ENCODE data around the gene ZFHX3.

The ZFHX3 gene

DNA sequence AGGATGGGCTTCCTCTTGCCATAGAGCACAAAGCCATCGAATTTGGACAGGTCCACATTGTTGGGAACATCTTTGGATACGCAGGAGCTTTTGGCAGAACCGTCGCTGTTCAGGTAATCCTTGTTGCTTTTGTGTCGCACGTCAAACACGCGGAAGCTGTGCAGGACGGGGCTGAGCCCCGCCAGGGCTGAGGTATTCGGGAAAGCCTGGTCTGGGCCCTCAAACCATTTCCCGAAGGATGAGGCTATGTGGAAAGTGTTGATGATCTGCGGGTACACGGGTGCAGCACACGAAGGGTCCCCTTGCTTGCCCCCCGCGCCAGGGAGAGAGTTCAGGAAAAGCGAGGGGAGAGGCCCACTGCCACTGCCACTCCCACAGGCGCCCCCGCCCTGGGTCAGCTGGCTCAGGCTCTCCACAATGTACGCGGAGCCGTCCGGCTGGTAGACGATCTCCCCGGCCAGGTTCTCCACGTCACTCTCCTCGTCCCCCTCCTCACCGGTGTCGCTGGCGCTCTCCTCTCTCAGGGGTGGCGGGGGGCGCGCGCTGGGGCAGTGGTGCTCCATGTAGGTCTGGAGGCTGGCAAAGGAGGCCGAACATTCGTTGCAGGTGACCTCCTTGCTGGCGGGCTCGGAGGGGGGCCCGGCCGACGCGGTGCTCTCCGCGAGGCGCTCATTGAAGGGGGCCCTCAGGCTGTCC lies 88.5 kb downstream of the ZFHX3 start:
- Histone ChIP-seq H3K4me1 (ENCODE audit: low read depth, poor library complexity, severe bottlenecking) (no peaks in the 10 kb centered on the region), H3K36me3 (ENCODE audit: insufficient read depth) (no peaks in the 10 kb centered on the region), H3K27me3 (ENCODE audit: insufficient read depth, low read depth) (no peaks in the 10 kb centered on the region), H3K9ac (no peak overlapping the region), H4K20me1 (ENCODE audit: insufficient read depth) (no peaks in the 10 kb centered on the region), H2AFZ (ENCODE audit: low read depth) (no peak overlapping the region), H3K27ac (no peak overlapping the region), H3K4me2 (no peak overlapping the region), H3K79me2 (ENCODE audit: insufficient read depth, low read depth) (no peaks in the 10 kb centered on the region), H3K4me3 (IDR thresholded peaks at IDR 0.05; ENCODE audit: insufficient read depth, low read depth, low read length) (no peak overlapping the region)
- TF ChIP-seq, protein P1, sequence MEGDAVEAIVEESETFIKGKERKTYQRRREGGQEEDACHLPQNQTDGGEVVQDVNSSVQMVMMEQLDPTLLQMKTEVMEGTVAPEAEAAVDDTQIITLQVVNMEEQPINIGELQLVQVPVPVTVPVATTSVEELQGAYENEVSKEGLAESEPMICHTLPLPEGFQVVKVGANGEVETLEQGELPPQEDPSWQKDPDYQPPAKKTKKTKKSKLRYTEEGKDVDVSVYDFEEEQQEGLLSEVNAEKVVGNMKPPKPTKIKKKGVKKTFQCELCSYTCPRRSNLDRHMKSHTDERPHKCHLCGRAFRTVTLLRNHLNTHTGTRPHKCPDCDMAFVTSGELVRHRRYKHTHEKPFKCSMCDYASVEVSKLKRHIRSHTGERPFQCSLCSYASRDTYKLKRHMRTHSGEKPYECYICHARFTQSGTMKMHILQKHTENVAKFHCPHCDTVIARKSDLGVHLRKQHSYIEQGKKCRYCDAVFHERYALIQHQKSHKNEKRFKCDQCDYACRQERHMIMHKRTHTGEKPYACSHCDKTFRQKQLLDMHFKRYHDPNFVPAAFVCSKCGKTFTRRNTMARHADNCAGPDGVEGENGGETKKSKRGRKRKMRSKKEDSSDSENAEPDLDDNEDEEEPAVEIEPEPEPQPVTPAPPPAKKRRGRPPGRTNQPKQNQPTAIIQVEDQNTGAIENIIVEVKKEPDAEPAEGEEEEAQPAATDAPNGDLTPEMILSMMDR (conservative IDR thresholded peaks at IDR 0.05; ENCODE audit: low read depth, low read length) = no peak

DNA sequence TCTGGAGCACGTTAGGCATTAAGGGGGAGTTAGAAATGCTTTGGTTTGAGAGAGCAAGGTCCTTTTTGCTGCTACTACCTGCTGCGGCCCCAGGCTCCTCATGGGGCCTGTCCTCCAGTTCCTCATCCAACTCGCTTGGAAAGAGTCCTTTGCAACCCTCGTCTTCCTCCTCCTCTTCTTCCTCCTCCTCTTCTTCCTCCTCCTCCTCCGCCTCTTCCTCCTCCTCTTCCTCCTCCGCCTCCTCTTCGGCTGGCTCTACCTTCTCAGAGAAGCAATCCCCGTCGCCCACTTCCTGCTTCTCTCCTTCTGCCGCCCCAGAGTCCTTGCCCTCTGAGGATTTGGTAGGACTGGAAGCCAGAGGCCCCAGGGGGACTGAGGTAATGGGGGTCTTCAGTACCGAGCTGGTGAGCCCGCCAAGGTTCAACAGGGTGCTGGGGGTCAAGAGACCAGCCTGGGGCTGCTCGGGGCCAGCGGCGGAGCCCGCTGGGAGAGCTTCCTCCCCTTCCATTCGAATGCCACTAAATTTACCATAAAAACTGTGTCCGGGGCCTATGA lies 89.3 kb downstream of the ZFHX3 start:
- no peak overlapping the region for H3K4me2 ChIP-seq
- no peaks in the 10 kb centered on the region for H3K27me3 ChIP-seq (ENCODE audit: insufficient read depth, low read depth)
- no peaks in the 10 kb centered on the region for H3K36me3 ChIP-seq (ENCODE audit: insufficient read depth)
- TF ChIP-seq, protein P1 (conservative IDR thresholded peaks at IDR 0.05; ENCODE audit: low read depth, low read length) = no peak
- H4K20me1 ChIP-seq (ENCODE audit: insufficient read depth) = no peaks in the 10 kb centered on the region
- no peak overlapping the region for H2AFZ ChIP-seq (ENCODE audit: low read depth)
- H3K4me3 ChIP-seq (IDR thresholded peaks at IDR 0.05; ENCODE audit: insufficient read depth, low read depth, low read length) = no peak overlapping the region
- no peak overlapping the region for H3K9ac ChIP-seq
- no peaks in the 10 kb centered on the region for H3K79me2 ChIP-seq (ENCODE audit: insufficient read depth, low read depth)
- no peak overlapping the region for H3K27ac ChIP-seq
- H3K4me1 ChIP-seq (ENCODE audit: low read depth, poor library complexity, severe bottlenecking) = no peaks in the 10 kb centered on the region

DNA sequence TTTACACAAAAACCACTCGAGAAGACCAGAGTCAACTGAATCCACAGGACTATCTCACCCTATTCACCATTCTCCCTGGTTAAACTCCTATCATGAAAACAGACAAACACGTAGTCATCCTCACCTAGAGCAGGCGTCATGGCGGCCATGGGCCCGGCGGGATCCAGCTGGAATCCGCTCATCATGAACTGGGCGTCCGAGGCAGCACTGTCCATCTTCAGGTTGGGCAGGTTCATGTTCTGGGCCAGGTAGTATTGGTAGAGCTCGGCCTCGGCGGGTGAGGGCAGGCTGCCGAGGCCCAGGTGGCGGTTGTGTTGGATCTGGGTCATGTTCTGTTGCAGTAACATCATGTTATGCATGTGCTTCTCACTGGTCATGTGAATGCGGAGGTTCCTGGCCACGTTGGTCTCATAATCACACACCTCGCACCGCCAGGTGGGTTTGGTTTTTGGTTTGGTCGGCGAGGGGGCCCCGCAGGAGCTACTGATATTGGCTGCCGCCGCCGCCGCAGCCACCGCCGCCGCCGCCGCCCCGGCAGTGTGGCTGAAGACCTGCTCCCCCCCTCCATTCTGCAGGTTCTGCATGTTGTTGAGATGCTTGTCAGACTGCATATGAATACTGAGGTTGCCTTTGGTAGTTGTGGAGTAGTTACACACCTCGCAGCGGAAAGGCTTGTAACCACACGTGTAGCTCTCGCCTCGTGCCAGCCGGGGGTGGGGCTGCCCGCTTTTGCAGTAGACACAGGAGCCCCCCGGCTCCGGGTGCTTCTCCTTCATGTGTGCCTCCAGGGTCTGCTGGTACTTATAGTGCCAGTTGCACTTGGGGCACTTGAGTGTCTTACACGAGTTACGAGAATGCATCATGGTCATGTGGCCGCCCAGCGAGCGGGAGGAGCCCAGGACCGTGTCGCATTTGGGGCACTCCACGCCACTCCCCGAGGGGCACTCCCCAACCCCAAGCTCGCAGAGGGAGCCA lies 90.3 kb downstream of the ZFHX3 start:
- TF ChIP-seq, protein P1 (conservative IDR thresholded peaks at IDR 0.05; ENCODE audit: low read depth, low read length) = no peak
- H3K27ac ChIP-seq = no peak overlapping the region
- no peaks in the 10 kb centered on the region for H3K79me2 ChIP-seq (ENCODE audit: insufficient read depth, low read depth)
- no peaks in the 10 kb centered on the region for H3K27me3 ChIP-seq (ENCODE audit: insufficient read depth, low read depth)
- H2AFZ ChIP-seq (ENCODE audit: low read depth) = no peak overlapping the region
- H3K9ac ChIP-seq = no peak overlapping the region
- no peak overlapping the region for H3K4me2 ChIP-seq
- no peak overlapping the region for H3K4me3 ChIP-seq (IDR thresholded peaks at IDR 0.05; ENCODE audit: insufficient read depth, low read depth, low read length)
- no peaks in the 10 kb centered on the region for H4K20me1 ChIP-seq (ENCODE audit: insufficient read depth)
- no peaks in the 10 kb centered on the region for H3K4me1 ChIP-seq (ENCODE audit: low read depth, poor library complexity, severe bottlenecking)
- H3K36me3 ChIP-seq (ENCODE audit: insufficient read depth) = no peaks in the 10 kb centered on the region

DNA sequence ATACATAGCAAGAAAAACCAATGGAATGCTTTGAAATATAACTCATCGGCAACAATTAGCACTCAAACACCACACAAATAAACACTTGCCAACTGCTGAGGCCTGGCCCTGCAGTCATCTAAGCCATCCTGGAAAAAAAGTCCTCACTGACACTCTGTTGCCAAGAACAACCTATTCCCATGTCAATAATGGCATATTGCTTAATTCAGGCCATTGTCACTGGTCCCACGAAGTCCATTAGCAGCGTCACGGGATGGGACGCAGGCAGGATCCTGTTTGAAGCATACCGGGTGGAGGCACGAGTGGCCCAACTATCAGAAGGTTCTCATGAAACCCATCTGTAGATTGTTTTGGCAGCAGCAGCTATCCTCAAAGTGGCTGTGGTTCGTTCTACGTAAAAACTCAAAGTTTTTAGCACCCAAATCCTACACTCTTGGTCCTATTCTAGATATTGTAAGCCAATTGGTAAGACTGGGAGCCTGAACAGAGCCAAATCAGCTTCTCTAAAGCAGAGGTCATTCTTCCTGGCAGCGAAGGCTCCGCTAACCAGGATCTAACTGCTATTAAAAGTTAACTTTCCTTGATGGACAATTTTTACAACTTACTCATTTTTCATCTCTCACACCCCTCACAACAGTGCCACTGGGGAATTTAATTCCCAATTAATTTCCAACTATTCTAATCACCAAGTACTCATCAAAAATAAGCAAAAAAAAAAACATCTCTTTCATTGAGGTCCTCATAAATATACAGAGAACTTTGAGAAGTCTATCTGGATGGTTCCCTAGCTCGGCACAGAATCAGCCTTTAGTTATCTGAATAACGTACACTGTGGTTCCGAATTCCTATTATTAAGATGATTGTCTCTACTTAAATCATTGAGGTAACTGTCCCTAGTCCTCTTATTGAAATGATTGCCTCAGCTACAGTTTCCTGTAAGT lies 91.5 kb downstream of the ZFHX3 start:
- Histone ChIP-seq H4K20me1 (ENCODE audit: insufficient read depth) (no peaks in the 10 kb centered on the region), H3K27ac (no peak overlapping the region), H3K79me2 (ENCODE audit: insufficient read depth, low read depth) (no peaks in the 10 kb centered on the region), H3K4me3 (IDR thresholded peaks at IDR 0.05; ENCODE audit: insufficient read depth, low read depth, low read length) (no peak overlapping the region), H3K9ac (no peak overlapping the region), H3K4me2 (no peak overlapping the region), H3K27me3 (ENCODE audit: insufficient read depth, low read depth) (no peaks in the 10 kb centered on the region), H3K4me1 (ENCODE audit: low read depth, poor library complexity, severe bottlenecking) (no peaks in the 10 kb centered on the region), H3K36me3 (ENCODE audit: insufficient read depth) (no peaks in the 10 kb centered on the region), H2AFZ (ENCODE audit: low read depth) (no peak overlapping the region)
- TF ChIP-seq, protein P1 (conservative IDR thresholded peaks at IDR 0.05; ENCODE audit: low read depth, low read length) = no peak
